Glutamatergic neuron (in vitro differentiated cells): Measurements from ENCODE around the gene TOPAZ1. TPM values are rescaled to one million over a fixed set of nuclear protein-coding genes. Genes with fewer than 3 reads are reported as not detected.

Experiments used
- DNase-seq: peaks from one replicate; pipeline ENCODE4 v3.0.0; 2022
- H3K27ac Mint-ChIP-seq: one replicate; pipeline ENCODE4 v1.8.0; 2020; ENCODE audit warnings: mild to moderate bottlenecking, mixed read lengths, inconsistent platforms; ENCODE audit not compliant: unreplicated experiment
- H3K27me3 Mint-ChIP-seq: one replicate; pipeline ENCODE4 v1.8.0; 2020; ENCODE audit warnings: mild to moderate bottlenecking, moderate library complexity, mixed read lengths, inconsistent platforms; ENCODE audit not compliant: unreplicated experiment
- H3K36me3 Mint-ChIP-seq: one replicate; pipeline ENCODE4 v1.8.0; 2020; ENCODE audit warnings: mild to moderate bottlenecking, mixed read lengths, inconsistent platforms; ENCODE audit not compliant: unreplicated experiment
- H3K4me1 Mint-ChIP-seq: one replicate; pipeline ENCODE4 v1.8.0; 2020; ENCODE audit warnings: mild to moderate bottlenecking, low read depth, mixed read lengths, inconsistent platforms; ENCODE audit not compliant: unreplicated experiment
- H3K4me3 Mint-ChIP-seq: one replicate; pipeline ENCODE4 v1.8.0; 2020; ENCODE audit warnings: mild to moderate bottlenecking, mixed read lengths, inconsistent platforms; ENCODE audit not compliant: unreplicated experiment
- H3K9me3 Mint-ChIP-seq: one replicate; pipeline ENCODE4 v1.8.0; 2020; ENCODE audit warnings: mild to moderate bottlenecking, moderate library complexity, mixed read lengths, inconsistent platforms; ENCODE audit not compliant: unreplicated experiment
- long read RNA-seq: library from polyadenylated mRNA; unstranded; transcript quantifications from one replicate; pipeline ENCODE4 v2.0.0, GENCODE V29; 2020; ENCODE audit not compliant: unreplicated experiment
- total RNA-seq: library from RNA; stranded (reverse); fragmentation: NEBNext Ultra II Directional; extraction: Animal tissue kit (Norgen Biotek cat#: 25700); gene quantifications from one replicate; pipeline ENCODE4 v1.2.1, GENCODE V29; 2021; ENCODE audit not compliant: unreplicated experiment
- TF ChIP-seq, protein P1 (sequence below): fragments of 200-600 bp; sonication (generic); IDR thresholded peaks from one replicate; pipeline ENCODE4 v1.5.0; 2021; ENCODE audit not compliant: partially characterized antibody, unreplicated experiment

Gene TOPAZ1
- total RNA-seq = not detected
- long read RNA-seq = 0 reads

DNA sequence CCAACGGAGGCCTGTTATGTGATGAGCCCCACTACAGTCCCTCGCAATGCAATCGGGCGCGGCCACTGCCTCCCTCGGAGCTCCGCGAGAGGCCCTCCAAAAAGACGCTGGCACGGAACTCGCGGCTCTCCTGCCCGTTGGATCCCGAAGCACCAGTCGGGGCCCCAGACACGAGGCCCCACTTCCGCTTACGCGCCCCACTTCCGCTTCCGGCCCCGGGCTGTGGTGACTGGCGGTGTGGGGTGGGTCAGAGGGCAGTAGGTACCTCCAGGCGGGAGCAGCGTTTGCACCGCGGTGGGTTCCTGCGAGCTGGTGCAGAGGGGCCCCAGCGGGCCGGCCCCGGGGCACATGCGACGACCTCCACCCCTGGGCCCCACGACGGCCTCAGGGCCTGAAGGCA, at the start of gene TOPAZ1:
TSS of gene TOPAZ1 (plus strand) at position 181 of the 400 bp plus-strand sequence. CDS start at position 349, 168 bp downstream.
- H3K4me1 Mint-ChIP-seq = no peaks in the 10 kb centered on the region
- no peak for DNase-seq
- H3K4me3 Mint-ChIP-seq = no peak within 1 kb of the TSS
- no peaks in the 10 kb centered on the region for H3K27me3 Mint-ChIP-seq
- H3K9me3 Mint-ChIP-seq = peaks cover 3% of the 10 kb centered on the region
- TF ChIP-seq, protein P1, sequence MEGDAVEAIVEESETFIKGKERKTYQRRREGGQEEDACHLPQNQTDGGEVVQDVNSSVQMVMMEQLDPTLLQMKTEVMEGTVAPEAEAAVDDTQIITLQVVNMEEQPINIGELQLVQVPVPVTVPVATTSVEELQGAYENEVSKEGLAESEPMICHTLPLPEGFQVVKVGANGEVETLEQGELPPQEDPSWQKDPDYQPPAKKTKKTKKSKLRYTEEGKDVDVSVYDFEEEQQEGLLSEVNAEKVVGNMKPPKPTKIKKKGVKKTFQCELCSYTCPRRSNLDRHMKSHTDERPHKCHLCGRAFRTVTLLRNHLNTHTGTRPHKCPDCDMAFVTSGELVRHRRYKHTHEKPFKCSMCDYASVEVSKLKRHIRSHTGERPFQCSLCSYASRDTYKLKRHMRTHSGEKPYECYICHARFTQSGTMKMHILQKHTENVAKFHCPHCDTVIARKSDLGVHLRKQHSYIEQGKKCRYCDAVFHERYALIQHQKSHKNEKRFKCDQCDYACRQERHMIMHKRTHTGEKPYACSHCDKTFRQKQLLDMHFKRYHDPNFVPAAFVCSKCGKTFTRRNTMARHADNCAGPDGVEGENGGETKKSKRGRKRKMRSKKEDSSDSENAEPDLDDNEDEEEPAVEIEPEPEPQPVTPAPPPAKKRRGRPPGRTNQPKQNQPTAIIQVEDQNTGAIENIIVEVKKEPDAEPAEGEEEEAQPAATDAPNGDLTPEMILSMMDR = no peak
- H3K27ac Mint-ChIP-seq = no peak within 1 kb of the TSS
- H3K36me3 Mint-ChIP-seq = no peaks in the 10 kb centered on the region

DNA sequence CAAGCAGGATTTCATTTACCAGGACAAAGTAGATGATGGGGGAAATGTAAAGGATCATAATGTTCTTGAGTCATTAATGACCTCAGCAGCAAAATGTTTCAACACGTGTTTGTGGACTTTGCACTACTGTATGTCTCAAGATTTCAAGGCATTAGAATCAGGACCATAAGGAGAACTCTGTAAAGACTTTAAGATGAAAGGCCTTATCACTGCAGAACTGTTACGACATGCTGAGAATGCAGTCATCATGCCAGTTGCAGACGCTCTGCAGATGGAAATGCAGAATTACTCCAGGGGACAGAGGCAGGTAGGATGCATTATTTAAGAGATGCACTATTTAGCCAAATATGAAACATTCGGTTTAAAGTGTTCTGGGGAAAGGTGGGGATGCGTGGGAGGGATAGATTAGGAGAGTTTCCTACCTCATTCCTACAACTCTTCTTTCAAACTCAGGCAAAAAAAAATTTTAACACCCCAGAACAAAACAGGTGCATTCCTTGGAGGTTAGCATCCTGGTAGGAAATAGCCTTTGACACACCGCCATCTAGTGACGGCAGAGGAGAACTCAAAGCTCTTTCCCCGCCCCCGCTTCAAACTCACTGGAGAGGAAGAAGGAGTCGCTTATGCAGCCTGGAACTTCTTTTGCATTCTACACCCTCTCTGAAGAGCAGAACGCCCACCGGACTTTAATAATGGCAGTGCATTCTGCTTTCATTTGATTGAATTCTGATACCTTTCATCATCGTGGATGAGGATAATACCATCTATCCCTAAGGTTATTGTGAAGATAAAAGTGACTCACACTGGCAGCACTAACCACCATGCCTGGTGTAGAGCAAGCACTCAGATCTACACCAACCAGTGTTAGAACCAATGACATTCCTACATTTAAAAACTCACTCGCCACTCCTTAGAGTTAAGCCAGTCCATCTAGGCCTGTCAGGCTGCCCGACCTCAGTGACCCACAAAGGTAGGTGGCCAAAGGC, 43.1 kb upstream of the TOPAZ1 start:
- DNase-seq = peak; percentile 73
- H3K4me1 Mint-ChIP-seq = no peaks in the 10 kb centered on the region
- H3K27ac Mint-ChIP-seq = no peak overlapping the region
- TF ChIP-seq, protein P1 = peak; percentile 66
- no peaks in the 10 kb centered on the region for H3K36me3 Mint-ChIP-seq
- H3K4me3 Mint-ChIP-seq = no peak overlapping the region
- no peaks in the 10 kb centered on the region for H3K27me3 Mint-ChIP-seq
- no peaks in the 10 kb centered on the region for H3K9me3 Mint-ChIP-seq

DNA sequence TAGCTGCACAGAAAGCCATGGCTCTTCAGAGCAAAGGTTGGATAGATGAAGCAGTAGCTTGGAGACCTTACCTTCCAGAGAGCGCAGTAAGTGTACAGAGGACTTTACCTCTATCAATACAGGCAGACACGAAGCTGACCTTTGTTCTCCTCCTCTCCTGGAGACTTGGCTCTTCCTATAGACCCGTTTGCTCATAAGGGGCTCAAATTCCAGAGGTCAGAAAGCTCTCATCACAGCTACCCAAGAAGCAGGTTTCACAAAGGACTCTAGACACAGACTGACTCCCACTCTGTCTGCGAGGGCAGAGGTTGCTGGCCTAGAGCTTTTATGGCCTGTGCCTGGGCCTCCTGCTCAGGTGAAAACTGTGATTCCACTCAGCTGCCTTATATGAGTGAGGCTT, 35.4 kb upstream of the TOPAZ1 start:
- Mint-ChIP-seq H3K36me3 (no peaks in the 10 kb centered on the region), H3K4me3 (no peak overlapping the region), H3K9me3 (no peaks in the 10 kb centered on the region), H3K4me1 (peaks cover 10% of the 10 kb centered on the region), H3K27me3 (peaks cover 2% of the 10 kb centered on the region), H3K27ac (no peak overlapping the region)
- TF ChIP-seq, protein P1 = no peak
- no peak for DNase-seq

DNA sequence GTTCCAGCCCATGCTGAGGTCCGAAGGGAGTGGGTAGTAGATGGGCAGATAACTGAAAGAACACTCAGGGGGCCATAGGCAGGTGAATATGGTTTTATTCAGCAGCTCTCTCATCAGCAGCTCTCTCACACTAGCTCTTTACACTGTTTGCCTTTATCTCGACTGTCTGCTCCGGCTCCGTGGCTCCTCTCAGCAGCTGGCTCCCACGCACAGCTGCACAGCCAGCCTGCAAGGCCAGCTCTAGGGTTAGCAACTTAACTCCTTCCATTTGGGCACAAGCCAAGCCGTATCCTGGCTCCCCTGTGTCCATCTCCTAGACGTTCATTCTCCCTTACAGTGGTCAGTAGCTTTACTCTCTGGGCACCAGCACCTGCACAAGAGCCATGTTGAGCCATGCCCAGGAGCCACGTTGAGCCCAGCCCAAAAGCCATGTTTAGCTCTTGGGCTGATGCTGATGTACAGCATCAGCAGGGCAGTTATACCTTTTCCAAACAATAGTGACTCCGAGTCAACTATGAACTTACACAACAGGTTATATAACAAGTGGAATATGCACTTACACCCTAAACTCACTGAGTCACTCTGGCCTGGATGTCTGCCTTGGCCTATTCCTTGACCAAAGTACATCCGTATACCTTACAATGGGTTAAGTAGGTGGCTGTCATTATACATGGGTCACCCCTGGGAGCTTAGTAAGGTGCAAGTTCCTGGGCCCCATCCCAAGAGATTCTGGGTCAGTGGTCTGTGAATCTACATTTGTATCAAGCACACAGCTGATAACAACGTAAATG, 34.6 kb upstream of the TOPAZ1 start:
- no peaks in the 10 kb centered on the region for H3K36me3 Mint-ChIP-seq

More for the DNA sequence above, 34.6 kb upstream of the TOPAZ1 start:
- Mint-ChIP-seq H3K4me1 (peaks cover 10% of the 10 kb centered on the region), H3K27me3 (peaks cover 2% of the 10 kb centered on the region), H3K9me3 (no peaks in the 10 kb centered on the region), H3K27ac (no peak overlapping the region), H3K4me3 (no peak overlapping the region)
- TF ChIP-seq, protein P1 = no peak
- no peak for DNase-seq
